ENCODE data around the gene LPCAT4.
A peak's percentile ranks its signal among the peaks of the same experiment; 100 is the strongest.

The LPCAT4 gene

DNA sequence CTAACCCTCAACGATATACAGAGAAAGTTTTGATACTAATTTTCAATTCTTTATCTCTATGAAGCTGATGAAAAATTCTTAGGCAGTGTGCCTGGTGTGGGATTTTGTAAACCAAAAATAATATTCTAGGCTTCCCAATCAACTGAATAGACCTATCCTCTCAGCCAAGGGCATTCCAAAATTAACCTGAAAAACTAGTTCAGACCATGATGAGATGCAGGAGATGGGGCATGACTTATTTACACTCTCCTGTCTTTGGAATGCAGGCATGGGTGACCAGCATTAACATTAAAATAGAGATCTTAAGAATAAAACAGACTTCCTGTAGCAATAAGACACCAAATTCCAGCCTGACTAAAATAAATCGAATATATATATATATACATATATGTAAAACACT lies 7.8 kb upstream of the LPCAT4 start:
- Histone ChIP-seq H3K9ac (ENCODE audit: low read length) (no peak overlapping the region), H3K27me3 (ENCODE audit: control insufficient read depth, insufficient read depth, low read length) (no peaks in the 10 kb centered on the region), H3K9me3 (ENCODE audit: control insufficient read depth, low read length) (no peaks in the 10 kb centered on the region), H3K4me3 (ENCODE audit: low read length) (no peak overlapping the region), H3K36me3 (ENCODE audit: control insufficient read depth, insufficient read depth, low read length) (no peaks in the 10 kb centered on the region), H3K4me1 (ENCODE audit: control insufficient read depth, insufficient read depth, low read length) (no peaks in the 10 kb centered on the region)

DNA sequence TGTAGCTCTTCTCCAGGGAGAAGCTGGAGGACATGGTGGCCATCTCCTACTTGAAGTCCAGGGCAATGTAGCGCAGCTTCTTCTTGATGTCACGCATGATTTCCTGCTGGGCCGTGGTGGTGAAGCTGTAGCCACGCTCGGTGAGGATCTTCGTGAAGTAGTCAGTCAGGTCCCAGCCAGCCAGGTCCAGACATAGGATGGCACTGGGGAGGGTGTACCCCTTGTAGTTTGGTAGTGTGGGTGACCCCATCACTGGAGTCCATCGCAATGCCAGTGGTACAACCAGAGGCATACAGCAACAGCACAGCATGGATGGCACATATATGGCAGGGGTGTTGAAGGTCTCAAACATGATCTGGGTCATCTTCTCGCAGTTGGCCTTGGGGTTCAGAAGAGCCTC lies 7.0 kb upstream of the LPCAT4 start:
- H3K36me3 ChIP-seq (ENCODE audit: control insufficient read depth, insufficient read depth, low read length), result no peaks in the 10 kb centered on the region
- no peaks in the 10 kb centered on the region for H3K27me3 ChIP-seq (ENCODE audit: control insufficient read depth, insufficient read depth, low read length)
- no peak overlapping the region for H3K9ac ChIP-seq (ENCODE audit: low read length)
- no peaks in the 10 kb centered on the region for H3K9me3 ChIP-seq (ENCODE audit: control insufficient read depth, low read length)
- no peak overlapping the region for H3K4me3 ChIP-seq (ENCODE audit: low read length)
- no peaks in the 10 kb centered on the region for H3K4me1 ChIP-seq (ENCODE audit: control insufficient read depth, insufficient read depth, low read length)

DNA sequence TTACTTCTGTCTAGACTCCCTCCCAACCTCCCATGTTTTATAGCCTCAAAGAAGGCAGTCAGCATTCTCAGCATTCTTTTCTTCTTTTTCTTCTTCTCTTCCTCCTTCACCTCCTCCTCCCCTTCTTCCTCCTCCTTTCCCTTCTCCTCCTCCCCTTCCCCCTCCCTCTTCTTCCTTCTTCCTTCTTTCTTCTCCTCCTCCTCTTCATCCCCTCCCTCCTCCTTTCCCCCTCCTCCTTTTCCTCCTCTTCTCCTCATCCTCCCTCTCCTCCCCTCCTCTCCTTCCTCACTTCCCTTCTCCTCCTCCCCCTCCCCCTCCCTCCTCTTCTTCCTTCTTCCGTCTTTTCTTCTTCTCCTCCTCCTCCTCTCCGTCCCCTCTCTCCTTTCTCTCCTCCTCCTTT lies 3.6 kb upstream of the LPCAT4 start:
- no peaks in the 10 kb centered on the region for H3K9me3 ChIP-seq (ENCODE audit: control insufficient read depth, low read length)
- H3K36me3 ChIP-seq (ENCODE audit: control insufficient read depth, insufficient read depth, low read length), result no peaks in the 10 kb centered on the region
- no peaks in the 10 kb centered on the region for H3K27me3 ChIP-seq (ENCODE audit: control insufficient read depth, insufficient read depth, low read length)

DNA sequence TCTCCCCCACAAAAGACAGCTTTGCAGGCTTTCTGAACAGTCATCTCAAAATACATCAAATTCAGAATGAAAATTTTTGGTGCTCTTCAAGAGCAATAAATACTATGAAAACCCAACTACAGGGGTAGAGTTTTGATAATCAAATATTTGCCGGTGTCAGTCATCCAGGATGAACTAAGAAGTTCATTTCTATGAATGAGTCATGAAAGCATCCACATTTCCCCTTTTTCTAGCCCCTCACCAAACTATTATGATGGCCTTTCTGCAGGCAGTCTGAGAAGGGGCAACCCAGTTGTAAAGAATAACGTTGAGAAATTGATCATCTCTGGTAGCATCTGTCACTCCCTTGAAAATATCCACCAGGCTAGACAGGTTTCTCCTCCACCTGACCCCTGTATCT lies 3.1 kb upstream of the LPCAT4 start:
- Histone ChIP-seq H3K36me3 (ENCODE audit: control insufficient read depth, insufficient read depth, low read length) (no peaks in the 10 kb centered on the region), H3K9ac (ENCODE audit: low read length) (no peak overlapping the region), H3K4me3 (ENCODE audit: low read length) (no peak overlapping the region), H3K27me3 (ENCODE audit: control insufficient read depth, insufficient read depth, low read length) (no peaks in the 10 kb centered on the region), H3K4me1 (ENCODE audit: control insufficient read depth, insufficient read depth, low read length) (peaks cover 19% of the 10 kb centered on the region), H3K9me3 (ENCODE audit: control insufficient read depth, low read length) (no peaks in the 10 kb centered on the region)

More for the DNA sequence above, 3.6 kb upstream of the LPCAT4 start:
- Histone ChIP-seq H3K4me1 (ENCODE audit: control insufficient read depth, insufficient read depth, low read length) (peaks cover 13% of the 10 kb centered on the region), H3K4me3 (ENCODE audit: low read length) (no peak overlapping the region), H3K9ac (ENCODE audit: low read length) (no peak overlapping the region)

DNA sequence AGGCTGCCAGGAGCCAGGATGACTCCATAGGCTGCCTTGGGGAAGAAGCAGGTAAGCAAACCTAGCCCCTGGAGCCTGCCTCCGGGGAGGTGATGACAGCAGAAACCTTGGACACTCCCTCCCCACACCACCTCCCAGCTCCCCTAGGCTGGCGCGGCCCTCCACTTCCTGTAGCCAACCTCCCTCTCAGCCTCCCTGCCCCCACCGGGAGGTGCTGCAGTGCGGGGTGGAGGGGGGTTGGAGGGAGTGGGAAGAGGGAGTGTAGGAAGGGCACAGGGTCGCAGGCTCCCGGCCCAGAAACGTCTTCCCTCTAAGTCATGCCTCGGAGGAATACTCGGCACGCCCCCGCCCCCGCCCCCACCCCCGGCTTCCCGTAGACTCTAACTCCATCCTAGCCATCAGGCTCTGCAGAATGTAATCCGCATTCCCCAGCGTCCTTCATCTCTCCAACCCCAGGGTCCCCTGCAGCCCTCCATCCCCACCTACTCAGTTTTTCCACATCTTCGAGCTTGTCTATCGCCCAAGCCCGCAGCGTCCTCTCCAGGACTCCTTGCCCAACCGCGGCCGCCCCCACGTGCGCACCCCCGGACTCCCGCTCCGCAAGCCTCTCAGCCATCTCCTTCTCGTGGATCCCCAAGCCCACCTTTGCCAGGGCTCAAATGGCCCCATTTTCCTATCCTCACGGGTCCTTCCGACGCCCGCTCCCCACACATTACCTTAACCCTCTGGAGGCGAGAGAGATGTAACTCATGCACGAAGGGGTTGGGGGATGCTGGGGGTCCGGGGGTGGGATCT lies 528 bp downstream of the LPCAT4 start:
- Histone ChIP-seq H3K9ac (ENCODE audit: low read length) (peak overlapping the region; percentile 83), H3K36me3 (ENCODE audit: control insufficient read depth, insufficient read depth, low read length) (peaks cover 15% of the 10 kb centered on the region), H3K4me3 (ENCODE audit: low read length) (peak overlapping the region; percentile 91), H3K4me1 (ENCODE audit: control insufficient read depth, insufficient read depth, low read length) (peaks cover 52% of the 10 kb centered on the region), H3K27me3 (ENCODE audit: control insufficient read depth, insufficient read depth, low read length) (no peaks in the 10 kb centered on the region), H3K9me3 (ENCODE audit: control insufficient read depth, low read length) (no peaks in the 10 kb centered on the region)

DNA sequence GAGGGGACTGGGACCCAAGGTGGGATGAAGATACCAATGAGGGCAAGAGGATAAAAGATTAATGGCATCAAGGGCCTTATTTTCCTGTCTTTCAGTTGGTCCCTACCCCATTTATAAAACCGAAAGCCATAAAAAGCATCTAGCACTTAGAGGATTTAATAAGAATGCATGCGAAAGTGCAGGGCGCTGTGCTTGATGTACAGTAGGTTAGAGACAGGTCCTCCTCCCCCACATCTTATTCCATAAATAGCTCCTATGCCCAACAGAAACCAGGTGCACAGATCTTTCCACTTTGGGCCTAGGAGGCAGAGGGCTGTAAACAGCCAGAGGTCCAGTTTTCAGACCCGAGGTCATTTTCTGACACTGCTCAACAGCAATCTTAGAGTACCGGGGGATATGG lies 1.2 kb downstream of the LPCAT4 start:
- no peaks in the 10 kb centered on the region for H3K9me3 ChIP-seq (ENCODE audit: control insufficient read depth, low read length)
- H3K4me3 ChIP-seq (ENCODE audit: low read length), result peak overlapping the region; percentile 66
- peaks cover 15% of the 10 kb centered on the region for H3K36me3 ChIP-seq (ENCODE audit: control insufficient read depth, insufficient read depth, low read length)
- no peaks in the 10 kb centered on the region for H3K27me3 ChIP-seq (ENCODE audit: control insufficient read depth, insufficient read depth, low read length)
- peaks cover 58% of the 10 kb centered on the region for H3K4me1 ChIP-seq (ENCODE audit: control insufficient read depth, insufficient read depth, low read length)
- peak overlapping the region; percentile 83 for H3K9ac ChIP-seq (ENCODE audit: low read length)

DNA sequence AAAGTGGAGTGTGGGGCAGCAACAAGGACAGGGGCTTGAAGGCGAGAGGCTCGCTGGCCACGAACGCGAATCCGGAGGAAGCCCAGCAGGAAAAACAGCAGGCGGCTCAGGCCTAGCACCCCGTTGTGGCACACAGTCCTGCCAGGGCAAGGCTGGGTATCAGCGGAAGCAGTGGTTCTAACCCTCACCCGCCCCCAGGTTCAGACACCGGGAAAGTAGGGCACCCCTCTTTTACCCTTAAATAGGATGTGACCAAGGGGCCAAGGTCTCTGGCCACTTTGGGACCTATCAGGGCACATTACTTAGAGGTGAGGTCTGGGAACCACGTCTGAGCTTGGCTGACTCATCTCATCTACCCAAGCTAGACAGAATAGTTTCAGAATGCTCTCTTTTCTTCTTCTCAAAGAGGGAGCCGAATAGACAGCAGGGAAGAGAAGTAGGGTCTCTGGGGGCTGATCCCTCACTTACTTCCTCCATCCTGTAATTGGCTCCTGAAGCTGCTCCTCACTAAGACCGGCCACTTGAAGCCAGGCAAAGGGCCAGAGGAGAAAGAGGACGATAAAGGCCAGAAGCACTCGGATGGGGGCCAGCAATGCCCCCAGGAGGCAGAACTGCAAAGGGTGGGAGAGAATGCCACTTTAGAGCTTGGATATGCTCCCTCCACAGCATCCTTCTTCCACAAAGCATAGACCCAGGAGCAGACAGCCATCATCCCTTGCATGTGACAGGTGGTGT lies 1.7 kb downstream of the LPCAT4 start:
- Histone ChIP-seq H3K4me1 (ENCODE audit: control insufficient read depth, insufficient read depth, low read length) (peaks cover 64% of the 10 kb centered on the region), H3K9ac (ENCODE audit: low read length) (peak overlapping the region; percentile 83), H3K4me3 (ENCODE audit: low read length) (peak overlapping the region; percentile 66), H3K36me3 (ENCODE audit: control insufficient read depth, insufficient read depth, low read length) (peaks cover 15% of the 10 kb centered on the region), H3K9me3 (ENCODE audit: control insufficient read depth, low read length) (no peaks in the 10 kb centered on the region), H3K27me3 (ENCODE audit: control insufficient read depth, insufficient read depth, low read length) (no peaks in the 10 kb centered on the region)

DNA sequence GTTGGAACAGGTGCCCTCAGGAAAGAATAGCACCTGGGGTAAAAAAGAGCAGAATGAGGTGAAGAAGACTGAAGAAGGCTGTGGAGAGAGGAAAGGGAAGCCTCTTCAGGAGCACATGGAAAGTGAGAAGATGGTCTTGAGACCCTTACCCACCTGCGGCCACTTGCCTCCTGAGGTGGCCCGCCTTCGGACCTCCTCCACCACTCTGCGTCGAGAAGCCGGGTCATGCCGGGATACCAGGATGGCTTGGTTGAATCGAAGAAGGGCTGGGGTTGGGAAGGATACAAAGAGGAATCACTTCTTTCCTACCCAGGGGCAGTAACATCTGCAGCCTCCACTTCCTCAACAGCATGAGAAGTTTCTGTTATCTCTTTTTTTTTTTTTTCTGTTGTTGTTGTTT lies 3.0 kb downstream of the LPCAT4 start:
- Histone ChIP-seq H3K9ac (ENCODE audit: low read length) (no peak overlapping the region), H3K36me3 (ENCODE audit: control insufficient read depth, insufficient read depth, low read length) (peaks cover 15% of the 10 kb centered on the region), H3K4me1 (ENCODE audit: control insufficient read depth, insufficient read depth, low read length) (peaks cover 76% of the 10 kb centered on the region), H3K9me3 (ENCODE audit: control insufficient read depth, low read length) (no peaks in the 10 kb centered on the region), H3K27me3 (ENCODE audit: control insufficient read depth, insufficient read depth, low read length) (no peaks in the 10 kb centered on the region), H3K4me3 (ENCODE audit: low read length) (no peak overlapping the region)

DNA sequence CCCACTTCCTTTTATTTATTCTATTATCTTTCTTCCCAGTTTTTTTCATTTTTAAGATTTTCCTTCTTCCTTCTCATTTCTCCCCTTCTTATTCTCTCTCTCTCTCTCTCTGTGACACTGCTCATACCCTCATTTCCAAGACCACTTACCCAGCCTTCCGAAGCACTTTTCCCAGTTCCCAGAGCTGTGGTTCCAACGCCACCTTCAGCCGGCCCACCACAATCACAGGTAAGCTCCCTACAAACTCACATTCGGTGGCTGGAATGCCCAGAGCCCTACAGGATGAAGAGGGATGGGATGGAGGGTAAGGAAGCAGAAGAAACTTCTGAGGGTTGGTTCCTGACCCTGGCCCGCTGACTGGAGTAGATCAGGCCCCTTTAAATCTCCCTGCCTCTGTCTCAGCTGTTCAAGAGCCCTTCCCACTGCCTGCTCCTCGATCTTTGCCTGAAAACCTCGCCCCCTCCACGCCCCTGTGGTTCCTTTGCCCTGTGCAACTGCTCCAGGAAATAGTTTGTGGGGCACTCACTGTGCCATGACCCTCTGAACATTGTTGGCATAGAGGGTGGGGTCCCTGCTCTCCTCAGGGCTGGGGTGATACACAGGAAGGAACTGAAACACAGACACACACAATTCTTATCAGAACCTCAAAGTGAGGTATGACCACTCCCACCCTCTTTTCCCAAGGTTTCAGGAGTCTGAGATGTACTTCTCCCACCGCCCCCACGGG lies 4.8 kb downstream of the LPCAT4 start:
- peak overlapping the region; percentile 20 for H3K4me3 ChIP-seq (ENCODE audit: low read length)
- H3K9me3 ChIP-seq (ENCODE audit: control insufficient read depth, low read length), result no peaks in the 10 kb centered on the region
- no peaks in the 10 kb centered on the region for H3K27me3 ChIP-seq (ENCODE audit: control insufficient read depth, insufficient read depth, low read length)
- peaks cover 23% of the 10 kb centered on the region for H3K36me3 ChIP-seq (ENCODE audit: control insufficient read depth, insufficient read depth, low read length)
- H3K9ac ChIP-seq (ENCODE audit: low read length), result peak overlapping the region; percentile 77
- H3K4me1 ChIP-seq (ENCODE audit: control insufficient read depth, insufficient read depth, low read length), result peaks cover 70% of the 10 kb centered on the region

DNA sequence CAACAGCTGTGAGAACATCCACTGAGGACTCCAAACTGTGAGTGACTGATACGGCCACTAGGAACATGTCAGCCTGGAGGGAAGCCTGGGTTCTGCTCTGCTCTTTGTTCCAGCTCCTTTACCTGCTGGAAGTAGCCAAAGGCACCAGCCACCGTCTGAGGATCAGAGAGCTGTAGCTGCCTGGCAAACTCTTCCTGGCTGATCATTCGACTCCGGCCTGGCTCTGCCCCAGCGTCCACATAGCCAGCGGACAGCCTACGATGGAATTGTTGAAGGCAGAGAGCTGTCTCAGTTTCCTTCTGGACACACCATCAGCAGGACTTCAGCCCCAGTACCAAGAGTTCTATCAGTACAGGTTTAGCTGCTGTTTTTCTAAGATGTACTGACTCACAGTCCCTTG lies 5.7 kb downstream of the LPCAT4 start:
- H3K9me3 ChIP-seq (ENCODE audit: control insufficient read depth, low read length), result no peaks in the 10 kb centered on the region
- H3K27me3 ChIP-seq (ENCODE audit: control insufficient read depth, insufficient read depth, low read length), result no peaks in the 10 kb centered on the region
- H3K36me3 ChIP-seq (ENCODE audit: control insufficient read depth, insufficient read depth, low read length), result peaks cover 31% of the 10 kb centered on the region
- H3K4me1 ChIP-seq (ENCODE audit: control insufficient read depth, insufficient read depth, low read length), result peaks cover 70% of the 10 kb centered on the region
- H3K4me3 ChIP-seq (ENCODE audit: low read length), result no peak overlapping the region
- peak overlapping the region; percentile 77 for H3K9ac ChIP-seq (ENCODE audit: low read length)

DNA sequence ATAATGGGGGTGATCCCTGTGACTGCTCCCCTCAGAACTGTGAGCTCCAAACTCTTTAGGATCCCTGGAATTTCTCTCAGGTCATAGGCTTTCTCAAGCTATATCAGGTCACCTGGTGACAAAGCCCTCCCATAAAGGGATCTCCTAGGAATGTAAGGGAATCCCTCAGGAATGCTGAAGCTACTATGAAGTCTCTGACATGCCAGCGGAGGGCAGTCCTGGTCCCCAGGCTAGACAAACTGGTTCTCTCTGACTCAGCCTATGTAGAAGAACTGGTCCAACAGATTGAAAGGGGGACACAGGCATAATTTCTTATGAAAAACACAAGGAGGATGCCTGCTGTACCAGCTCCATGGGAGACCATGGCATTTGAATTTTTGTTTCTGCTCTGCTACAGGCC lies 6.7 kb downstream of the LPCAT4 start:
- Histone ChIP-seq H3K9ac (ENCODE audit: low read length) (no peak overlapping the region), H3K36me3 (ENCODE audit: control insufficient read depth, insufficient read depth, low read length) (peaks cover 40% of the 10 kb centered on the region), H3K9me3 (ENCODE audit: control insufficient read depth, low read length) (no peaks in the 10 kb centered on the region), H3K4me3 (ENCODE audit: low read length) (no peak overlapping the region), H3K27me3 (ENCODE audit: control insufficient read depth, insufficient read depth, low read length) (no peaks in the 10 kb centered on the region), H3K4me1 (ENCODE audit: control insufficient read depth, insufficient read depth, low read length) (peaks cover 61% of the 10 kb centered on the region)

DNA sequence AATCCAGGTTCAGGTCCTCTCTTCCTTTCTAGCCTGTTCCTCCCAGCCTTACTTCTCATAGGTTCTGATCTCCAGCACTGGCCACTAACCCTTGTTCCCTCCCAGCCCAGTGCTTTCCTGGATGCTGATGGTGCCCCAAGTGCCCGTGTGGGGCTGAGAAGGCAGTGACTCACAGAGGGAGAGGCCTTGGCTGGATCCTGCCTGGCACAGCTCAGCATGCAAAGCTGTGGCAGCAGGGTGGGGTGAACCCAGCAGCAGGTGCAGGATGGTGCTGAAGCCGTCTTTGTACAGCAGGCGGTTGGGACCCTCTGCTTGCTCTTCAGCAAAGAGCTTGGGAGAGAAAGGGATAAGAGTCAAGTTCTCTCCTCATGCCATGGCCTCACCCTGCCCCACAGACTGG lies 7.6 kb downstream of the LPCAT4 start:
- no peaks in the 10 kb centered on the region for H3K27me3 ChIP-seq (ENCODE audit: control insufficient read depth, insufficient read depth, low read length)
- H3K36me3 ChIP-seq (ENCODE audit: control insufficient read depth, insufficient read depth, low read length), result peaks cover 41% of the 10 kb centered on the region

More for the DNA sequence above, 7.6 kb downstream of the LPCAT4 start:
- Histone ChIP-seq H3K4me1 (ENCODE audit: control insufficient read depth, insufficient read depth, low read length) (peaks cover 53% of the 10 kb centered on the region), H3K9me3 (ENCODE audit: control insufficient read depth, low read length) (no peaks in the 10 kb centered on the region), H3K4me3 (ENCODE audit: low read length) (no peak overlapping the region), H3K9ac (ENCODE audit: low read length) (no peak overlapping the region)
